Measurements from ENCODE around the gene ITGAD.

DNA sequence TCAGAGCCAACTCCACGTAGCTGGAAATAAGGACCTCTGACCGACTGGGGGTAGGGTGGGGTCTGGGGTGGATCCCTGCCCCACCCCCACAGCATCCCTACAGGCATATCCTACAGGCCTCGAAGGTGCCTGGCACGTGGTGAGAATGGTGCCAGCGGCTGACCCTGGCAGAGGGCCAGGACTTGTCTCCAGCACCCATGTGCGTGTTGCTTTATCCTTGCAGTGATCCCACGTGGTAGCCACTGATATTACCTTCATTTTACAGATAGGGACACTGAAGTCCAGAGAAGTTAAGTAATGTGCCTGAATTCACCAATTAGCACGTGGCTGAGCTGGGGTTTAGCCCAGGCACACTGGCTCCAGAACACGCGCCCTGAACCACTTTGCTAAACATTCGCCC lies 8.3 kb downstream of the ITGAD start:
- TF ChIP-seq, protein P1, sequence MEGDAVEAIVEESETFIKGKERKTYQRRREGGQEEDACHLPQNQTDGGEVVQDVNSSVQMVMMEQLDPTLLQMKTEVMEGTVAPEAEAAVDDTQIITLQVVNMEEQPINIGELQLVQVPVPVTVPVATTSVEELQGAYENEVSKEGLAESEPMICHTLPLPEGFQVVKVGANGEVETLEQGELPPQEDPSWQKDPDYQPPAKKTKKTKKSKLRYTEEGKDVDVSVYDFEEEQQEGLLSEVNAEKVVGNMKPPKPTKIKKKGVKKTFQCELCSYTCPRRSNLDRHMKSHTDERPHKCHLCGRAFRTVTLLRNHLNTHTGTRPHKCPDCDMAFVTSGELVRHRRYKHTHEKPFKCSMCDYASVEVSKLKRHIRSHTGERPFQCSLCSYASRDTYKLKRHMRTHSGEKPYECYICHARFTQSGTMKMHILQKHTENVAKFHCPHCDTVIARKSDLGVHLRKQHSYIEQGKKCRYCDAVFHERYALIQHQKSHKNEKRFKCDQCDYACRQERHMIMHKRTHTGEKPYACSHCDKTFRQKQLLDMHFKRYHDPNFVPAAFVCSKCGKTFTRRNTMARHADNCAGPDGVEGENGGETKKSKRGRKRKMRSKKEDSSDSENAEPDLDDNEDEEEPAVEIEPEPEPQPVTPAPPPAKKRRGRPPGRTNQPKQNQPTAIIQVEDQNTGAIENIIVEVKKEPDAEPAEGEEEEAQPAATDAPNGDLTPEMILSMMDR (IDR thresholded peaks at IDR 0.05): no peak
- no peak for TF ChIP-seq EZH2 (IDR thresholded peaks at IDR 0.05; ENCODE audit: borderline replicate concordance, insufficient read depth, low read depth, low read length, poor library complexity, severe bottlenecking)
